ENCODE measurements around the gene STRADB.

- TF ChIP-seq CTCF (IDR thresholded peaks at IDR 0.05) (no peak), POLR2A (IDR thresholded peaks at IDR 0.05) (no peak), POLR2AphosphoS5 (IDR thresholded peaks at IDR 0.05; ENCODE audit: insufficient read depth in 1 of 2, low read depth in 1 of 2) (no peak)
Measured at GRCh38 chr2:201502713-201503112, 51.2 kb downstream of the STRADB start.
